Renal cortex interstitium (tissue), 11 donors: ENCODE data around the gene UCK2. TPM values are rescaled to one million over a fixed set of nuclear protein-coding genes. Genes with fewer than 3 reads are reported as not detected.

Experiments
- DNase-seq, 11 donors: peaks; one replicate each; pipeline ENCODE4 v3.0.0-alpha.2; 2013; ENCODE audit warnings: low read depth in 9 of 11, low spot score in 4 of 11; ENCODE audit errors: extremely low read depth in 1 of 11
- polyA plus RNA-seq, 3 donors: library from polyadenylated mRNA; unstranded; fragments of 120-200 nt; gene quantifications; one replicate each; pipeline ENCODE4 v1.2.1, GENCODE V29; 2013; ENCODE audit not compliant: insufficient read length in 3 of 3

UCK2 gene
- polyA plus RNA-seq, 3 donors, result 21.1 to 24.7 (median 24.1) TPM

DNA sequence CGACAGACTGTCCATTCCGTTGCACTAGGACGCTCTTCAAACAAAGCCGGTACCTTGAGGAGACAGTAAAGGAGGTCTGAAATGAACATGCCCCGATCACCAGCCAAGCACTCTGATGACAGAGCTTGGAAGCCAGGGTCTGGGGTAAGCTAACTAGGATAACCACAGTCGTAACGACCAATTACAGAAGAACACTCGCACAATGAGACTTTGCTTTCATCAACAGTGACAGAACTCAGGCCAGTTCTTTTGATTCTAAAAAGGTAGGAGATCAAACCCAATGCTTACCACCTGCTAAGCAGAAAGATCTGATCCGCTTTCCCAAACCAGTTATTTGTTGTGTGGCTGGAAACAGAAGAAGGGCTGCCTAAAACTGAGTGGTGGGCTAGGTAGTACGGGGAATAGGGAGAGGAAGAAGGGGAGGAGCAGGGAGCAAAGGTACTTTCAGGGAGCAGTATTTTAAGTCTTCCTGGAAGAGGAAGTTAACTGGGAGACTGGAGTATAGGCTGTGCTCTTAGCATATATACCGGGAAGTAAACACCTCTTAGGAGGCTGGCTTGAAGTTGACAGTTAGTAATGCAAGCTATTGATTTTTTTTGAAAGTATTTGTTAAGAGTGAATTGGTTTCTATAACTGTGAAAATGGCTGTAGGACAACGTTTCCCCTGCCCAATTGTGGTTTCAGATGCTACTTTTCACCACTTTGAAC, 38.4 kb downstream of the UCK2 start:
- DNase-seq, result no peak

DNA sequence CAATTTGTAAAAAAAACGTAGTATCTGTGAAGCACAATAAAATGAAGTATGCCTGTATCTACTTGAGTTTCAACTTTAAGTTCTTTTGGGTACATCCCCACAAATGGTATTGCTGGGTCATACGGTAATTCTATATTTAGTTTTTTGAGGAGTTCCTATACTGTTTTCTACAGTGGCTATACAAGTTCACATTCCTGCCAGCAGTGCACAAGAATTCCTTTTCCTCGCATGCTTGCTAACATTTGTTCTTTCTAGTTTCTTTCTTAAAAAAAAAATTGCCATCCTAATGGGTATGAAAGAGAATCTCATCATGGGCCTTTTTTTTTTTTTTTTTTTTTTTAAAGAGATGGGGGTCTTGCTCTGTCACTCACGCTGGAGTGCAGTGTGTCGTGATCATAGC, 41.9 kb downstream of the UCK2 start:
- no peak for DNase-seq

DNA sequence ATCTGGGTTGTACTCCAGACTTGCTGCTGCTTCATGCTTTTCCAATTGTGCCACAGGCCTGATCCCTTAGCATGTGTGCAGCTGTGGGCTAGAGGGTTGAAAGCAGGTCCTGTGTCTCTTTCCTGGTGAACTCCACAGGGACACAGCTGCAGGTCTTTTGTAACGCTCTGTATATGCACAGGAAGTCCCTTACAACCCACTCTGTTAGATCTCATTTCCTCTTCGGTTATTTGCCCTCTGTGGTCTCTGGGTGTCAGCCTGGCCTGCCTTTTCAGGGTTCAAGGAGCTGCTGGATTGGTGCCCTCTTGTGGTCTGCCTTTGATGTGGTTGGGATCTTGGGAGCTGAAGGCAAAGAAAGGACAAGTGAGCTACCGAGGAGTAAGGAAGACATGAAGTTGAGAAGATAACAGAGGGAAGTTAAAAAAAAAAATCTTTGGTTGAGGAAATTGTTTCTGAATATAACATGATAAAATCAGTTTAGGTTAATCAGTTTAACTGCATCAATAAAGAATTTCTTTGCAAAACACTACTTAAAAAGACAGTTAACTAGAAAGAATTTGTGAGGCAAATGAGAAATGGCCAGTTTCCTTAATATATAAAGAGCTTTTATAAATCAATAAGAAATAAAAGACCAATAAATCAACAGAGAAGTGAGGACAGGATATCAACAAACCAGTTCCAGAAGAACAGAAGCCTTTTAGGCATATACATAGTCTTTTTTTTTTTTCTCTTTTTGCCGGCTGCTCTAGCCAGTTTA, 44.1 kb downstream of the UCK2 start:
- no peak for DNase-seq

DNA sequence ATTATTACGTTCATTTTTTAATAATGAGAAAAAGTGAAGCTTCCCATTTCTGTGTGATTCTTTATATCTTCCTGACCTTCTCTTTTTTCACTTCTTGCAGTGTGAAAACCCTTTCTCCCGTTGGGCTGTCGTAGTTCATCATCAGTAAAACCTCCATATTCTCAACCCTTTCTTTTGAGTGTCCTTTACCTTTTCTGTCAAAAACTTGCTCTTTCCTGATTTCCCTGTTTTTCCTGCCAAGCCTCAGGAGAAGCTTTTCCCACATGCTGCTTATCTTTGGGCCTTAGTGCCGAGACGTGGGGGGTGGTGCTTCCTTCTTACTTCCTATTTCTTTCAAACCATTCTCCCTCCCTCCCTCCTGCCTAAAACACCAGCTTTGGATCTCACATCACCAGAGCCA, 46.1 kb downstream of the UCK2 start:
- DNase-seq, result no peak

DNA sequence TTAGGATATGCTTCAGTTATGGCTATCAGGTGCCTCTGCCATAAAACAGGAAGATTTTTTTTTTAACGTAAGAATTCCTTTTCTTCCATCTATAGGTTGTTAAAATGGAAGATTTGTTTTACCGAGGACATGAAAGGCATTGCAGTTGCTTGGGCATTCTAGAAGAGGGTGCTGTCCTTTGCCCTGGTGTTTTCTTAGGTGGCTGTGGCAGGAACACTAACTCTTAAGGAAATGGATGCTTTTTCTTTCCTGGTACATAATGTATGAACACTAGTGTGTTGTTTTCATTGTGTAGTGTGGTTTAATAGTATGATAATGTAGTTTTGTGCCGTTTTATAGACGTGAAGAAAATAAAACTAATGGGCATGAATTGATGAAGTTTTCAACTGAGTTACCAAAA, 47.2 kb downstream of the UCK2 start:
- no peak for DNase-seq

DNA sequence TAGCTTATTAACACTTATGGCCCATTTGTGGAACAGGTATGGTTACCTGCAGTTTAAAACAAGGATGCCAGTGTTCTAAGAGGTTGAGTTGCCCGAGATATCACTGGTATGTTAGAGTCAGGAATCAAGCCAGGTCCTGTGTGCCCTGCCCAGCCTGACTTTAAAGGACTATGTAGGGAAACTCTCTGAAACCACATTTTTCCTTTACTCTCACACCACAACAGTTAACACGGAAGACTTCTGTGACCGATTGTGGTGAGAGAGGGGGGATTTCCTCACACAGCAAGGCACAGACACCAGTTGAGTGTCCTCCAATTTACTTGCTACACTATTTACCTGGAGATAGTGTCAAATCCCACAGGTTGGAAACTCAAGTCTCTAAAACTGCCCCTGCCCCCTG, 47.8 kb downstream of the UCK2 start:
- DNase-seq, result no peak

DNA sequence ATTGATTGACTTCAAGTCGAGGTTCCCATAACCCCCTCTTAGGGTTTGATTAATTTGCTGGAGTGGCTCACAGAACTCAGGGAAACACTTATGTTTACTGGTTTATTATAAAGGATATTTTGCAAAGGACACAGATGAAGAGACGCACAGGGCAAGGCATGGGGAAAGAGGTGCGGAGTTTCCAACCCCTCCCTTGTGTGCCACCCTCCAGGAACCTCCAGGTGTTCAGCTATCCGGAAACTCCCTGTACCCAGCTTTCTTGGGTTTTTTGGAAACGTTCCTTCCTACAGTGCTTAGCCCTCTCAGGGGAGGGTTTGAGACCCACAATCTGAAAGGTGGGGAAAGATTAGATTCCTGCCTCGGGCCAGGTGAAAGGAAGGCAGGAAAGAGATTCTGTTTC, 48.2 kb downstream of the UCK2 start:
- DNase-seq, result no peak

DNA sequence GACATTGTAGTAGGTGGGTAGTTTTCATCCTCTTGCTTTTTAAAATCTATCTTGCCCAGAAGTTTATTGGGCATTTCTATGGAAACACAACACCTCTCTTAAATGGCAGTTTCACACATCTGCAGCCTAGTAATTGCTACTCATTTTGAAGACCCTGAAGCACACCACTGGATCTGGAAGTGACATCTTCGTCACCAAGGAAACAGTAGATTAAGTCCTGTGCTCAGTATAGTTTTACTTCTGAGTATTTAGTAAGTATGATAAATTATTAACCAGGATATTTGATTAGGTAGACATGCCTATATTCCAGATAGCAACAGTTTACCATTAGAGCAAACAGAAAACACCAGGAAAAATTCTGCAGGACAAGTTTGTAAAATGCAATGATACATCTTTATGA, 48.7 kb downstream of the UCK2 start:
- no peak for DNase-seq

DNA sequence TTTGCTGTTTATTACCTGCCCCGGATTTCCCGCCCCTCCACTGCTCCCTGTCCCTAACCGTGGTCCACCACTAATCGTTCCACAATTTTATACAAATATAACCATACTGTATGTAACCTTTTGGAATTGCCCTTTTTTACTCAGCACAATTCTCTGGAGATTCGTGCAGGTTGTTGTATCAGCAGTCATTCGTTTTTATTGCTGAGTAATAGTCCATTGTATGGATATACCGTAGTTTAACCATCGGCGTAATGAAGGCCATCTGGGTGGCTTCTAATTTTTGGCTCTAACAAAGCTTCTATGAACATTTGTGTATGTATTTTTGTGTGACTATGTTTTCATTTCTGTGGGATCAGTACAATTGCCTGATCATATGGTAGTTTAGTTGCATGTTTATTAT, 50.0 kb downstream of the UCK2 start:
- no peak for DNase-seq

DNA sequence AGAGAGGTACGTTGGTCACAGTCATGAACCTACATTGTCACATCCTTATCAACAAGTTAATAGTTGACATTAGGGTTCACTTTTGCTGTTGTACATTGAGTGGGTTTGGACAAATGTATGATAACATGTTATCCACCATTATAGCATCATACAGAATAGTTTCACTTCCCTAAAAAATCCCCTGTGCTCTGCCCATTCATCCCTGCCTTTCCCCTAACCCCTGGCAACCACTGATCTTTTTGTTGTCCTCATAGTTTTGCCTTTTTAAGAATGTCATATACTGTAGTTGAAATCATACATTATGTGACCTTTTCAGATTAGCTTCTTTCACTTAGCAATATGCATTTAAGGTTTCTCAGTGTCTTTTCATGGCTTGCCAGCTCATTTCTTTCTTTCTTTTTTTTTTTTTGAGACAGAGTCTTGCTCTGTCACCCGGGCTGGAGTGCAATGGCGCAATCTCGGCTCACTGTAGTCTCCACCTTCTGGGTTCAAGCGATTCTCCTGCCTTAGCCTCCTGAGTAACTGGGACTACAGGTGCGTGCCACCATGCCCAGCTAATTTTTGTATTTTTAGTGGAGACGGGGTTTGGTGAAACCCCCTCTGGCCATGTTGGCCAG, 50.6 kb downstream of the UCK2 start:
- no peak for DNase-seq

DNA sequence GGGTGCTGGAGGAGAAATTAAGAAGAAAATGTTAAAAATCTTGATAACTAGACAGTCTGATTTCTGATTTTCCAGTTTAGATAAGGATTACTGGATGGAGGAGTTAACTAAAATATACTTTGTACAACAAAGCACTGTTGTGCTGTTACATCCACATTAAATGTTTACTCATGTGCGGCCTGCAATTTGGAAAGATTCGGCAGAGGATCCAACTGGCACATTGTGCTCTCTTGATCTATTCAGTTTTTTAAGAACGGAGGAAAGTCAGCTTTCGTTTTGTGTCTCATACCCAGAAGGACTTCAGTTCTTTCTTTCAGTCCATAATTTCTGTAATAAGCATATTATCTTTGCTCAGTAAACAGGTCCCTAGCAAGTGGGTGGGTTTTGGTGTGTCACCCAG, 52.5 kb downstream of the UCK2 start:
- no peak for DNase-seq

DNA sequence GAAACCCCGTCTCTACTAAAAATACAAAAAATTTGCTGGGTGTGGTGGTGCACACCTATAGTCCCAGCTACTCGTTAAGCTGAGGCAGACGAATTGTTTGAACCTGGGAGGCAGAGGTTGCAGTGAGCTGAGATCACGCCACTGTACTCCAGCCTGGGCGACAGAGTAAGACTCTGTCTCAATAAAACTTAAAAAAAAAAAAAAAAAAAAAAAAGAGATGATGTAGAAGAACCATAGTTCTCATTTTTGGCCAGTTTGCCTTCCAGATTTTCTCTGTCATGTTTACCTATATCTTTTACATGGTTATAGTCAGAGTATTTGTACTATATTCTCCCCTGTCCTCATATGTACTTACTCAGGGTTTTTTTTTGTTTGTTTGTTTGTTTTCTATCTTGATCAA, 53.6 kb downstream of the UCK2 start:
- DNase-seq, result no peak

DNA sequence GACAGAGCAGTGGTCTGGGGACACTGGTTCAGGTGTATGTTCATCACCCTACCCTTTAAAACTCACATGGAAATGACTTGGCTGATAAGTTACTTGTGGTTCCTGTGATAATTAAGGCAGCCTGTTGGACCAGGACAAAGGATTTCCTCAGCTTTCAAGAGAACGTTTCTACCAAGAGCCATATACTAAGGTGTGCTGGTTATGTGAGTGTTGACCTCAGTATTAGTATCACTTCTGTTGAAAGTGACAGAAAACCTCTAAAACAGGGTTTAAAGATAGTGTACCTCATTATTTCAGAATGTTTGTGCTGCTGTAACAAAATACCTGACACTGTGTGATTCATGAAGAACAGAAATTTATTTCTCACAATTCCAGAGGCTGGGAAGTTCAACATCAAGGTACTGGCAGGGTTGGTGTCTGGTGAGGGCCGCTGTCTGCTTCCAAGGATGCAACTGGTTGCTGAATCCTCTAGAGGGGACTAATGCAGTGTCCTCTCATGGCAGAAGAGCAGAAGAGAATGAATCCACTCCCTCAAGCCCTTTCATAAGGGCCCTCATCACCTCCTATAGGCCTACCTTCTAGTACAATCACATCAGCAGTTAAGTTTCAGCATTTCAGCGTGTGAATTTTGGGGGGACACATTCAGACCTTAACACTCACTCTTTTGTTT, 54.9 kb downstream of the UCK2 start:
- no peak for DNase-seq

DNA sequence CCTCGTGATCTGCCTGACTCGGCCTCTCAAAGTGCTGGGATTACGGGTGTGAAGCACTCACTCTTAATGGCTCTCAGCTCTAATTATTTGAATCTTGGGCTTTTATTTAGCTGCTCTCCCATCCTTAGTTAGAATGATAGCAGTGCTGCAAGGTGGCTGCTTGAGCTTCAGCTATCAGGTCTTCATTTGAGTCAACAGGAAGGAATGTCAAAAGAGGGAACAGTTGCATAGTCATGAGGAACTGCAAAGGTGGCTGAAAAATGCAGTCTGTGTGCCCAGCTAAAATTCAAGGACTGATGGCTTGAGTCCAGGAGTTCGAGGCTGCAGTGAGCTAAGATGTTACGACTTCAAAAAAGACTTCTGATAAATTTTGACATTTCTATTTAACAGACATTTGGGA, 55.6 kb downstream of the UCK2 start:
- DNase-seq, result no peak

DNA sequence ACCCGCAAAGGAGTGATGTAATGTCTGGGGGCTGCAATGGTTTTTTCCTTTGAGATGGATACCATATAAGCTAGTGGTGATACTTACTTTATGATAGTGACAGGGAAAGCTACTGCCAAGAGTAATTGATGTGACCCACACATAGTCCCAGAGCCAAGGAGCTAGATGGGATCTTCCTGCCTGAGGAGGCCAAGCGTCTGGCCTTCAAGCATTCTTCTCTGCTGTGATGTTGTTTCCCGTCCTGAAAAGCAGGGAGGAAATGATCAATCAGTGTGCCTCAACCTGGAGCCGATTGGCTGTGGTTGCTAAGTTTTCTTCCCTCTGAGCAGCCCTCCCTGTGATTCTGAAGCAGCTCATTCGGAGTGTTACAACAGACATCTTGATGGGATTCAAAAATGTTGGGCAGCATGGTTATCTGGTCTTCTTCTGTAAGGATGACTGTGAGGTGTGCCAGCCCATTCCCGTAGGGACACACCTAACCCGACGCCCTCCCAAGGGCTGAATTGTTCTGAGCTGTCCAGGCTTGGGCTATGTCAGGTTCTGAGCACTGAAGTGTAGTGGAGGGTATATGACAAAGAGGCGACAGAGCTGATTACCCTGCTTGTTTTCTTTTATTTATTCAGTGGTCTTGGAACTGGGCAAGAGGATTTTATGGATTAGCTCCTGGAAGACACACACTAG, 56.7 kb downstream of the UCK2 start:
- DNase-seq, result no peak

DNA sequence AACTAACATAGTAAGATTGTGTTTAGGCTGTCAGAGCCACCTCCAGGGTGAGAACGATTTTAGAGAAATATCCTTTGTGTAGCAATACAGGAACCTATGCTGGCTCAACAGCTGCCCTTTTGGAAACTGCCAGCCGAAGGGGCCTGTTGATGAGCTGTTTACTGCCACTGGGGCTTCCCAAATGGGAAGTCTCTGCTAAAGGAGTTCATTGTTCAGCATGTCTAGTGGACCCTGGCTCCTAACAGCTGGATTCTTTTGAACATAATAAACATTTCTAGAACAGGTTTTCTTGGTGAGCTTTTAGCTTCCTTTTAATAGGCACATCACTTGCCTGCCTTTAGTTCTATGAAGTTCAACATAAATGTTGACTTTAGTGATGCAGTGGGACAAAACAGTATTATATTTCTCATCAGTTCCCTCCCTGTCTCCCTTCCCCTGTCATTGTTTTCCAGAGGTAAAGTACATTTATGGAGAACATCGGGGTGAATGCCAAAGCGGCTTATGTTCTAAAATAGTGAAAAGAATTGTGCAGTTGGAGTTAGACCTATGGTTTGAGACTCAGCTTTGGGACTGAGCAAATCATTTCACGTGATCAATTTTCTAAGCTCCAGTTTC, 57.4 kb downstream of the UCK2 start:
- no peak for DNase-seq

DNA sequence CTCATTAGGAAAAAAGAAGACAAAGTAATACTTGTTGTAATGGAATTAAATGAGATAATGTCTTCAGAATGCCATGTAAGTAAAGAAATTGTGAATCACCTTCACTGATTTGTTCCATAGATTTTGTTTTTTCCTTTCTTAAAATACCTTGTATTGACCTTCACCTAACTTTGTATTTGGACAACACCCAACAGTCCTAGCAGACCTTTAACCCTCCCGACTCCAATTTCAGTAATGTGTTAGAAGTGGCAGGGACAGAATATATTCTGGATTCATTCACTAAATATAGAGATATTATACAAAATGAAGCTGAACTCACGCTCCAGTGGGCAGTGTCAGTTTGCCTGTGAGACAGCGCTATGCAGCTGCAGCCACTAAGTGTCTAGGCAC, 57.9 kb downstream of the UCK2 start:
- no peak for DNase-seq

DNA sequence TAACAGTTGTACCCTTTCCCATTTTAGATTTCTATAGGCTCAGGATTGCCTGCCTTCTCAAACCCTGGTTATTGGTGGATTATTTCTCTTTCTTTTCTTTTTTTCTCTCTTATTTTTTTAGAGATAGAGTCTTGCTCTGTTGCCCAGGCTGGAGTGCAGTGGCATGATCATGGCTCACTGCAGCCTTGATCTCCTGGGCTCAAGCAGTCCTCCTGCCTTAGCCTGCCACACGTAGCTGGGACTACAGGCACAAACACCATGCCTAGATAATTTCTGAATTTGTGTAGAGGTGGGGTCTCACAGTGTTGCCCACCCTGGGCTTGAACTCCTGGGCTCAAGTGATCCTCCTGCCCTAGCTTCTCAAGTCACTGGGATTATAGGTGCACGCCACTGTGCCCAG, 58.8 kb downstream of the UCK2 start:
- DNase-seq, result no peak

DNA sequence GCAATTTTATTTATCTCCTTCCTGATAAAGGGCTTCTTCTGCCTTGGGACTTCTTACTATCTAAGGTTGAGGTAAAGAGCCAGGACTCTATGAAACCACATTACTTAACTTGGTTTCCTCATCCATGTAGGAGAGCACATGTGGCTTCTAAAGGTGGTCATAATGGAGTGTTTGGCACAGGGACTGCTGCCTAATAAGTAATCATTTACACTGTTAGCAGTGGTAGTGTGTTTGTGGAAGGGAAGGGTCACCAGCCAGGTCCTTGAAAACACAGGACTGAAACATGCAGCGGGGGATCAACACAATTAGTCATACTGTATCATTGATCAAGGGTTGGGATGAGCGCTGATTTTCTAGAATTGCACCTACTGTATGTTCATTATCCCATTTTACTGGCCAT, 59.6 kb downstream of the UCK2 start:
- DNase-seq, result no peak
